Measurements from ENCODE around the gene DDX51.

The DDX51 gene

DNA sequence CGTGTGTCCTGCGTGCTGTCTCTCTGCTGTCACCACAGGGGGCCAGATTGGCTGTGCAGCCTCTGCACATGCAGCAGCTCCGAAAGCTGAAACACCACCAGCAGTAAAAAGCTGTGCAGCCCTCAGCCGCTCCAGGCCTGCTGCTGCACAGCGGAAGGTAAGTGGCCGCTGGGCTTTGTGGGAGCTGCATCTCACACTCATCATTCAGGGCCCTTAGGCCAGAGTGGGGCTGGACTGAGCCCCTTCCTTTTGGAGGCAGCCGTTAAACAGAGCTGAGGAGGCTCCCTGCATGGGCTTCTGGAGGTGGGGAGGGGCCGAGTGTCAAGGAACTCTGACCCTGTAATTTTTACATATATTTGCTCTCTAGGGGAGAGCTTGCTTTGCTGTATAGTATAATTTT lies 17.1 kb downstream of the DDX51 start:
- H3K4me3 ChIP-seq (replicated peaks; ENCODE audit: low read depth, low read length): no peak overlapping the region
- no peak for DNase-seq (ENCODE audit: low read depth)
- TF ChIP-seq, protein P1, sequence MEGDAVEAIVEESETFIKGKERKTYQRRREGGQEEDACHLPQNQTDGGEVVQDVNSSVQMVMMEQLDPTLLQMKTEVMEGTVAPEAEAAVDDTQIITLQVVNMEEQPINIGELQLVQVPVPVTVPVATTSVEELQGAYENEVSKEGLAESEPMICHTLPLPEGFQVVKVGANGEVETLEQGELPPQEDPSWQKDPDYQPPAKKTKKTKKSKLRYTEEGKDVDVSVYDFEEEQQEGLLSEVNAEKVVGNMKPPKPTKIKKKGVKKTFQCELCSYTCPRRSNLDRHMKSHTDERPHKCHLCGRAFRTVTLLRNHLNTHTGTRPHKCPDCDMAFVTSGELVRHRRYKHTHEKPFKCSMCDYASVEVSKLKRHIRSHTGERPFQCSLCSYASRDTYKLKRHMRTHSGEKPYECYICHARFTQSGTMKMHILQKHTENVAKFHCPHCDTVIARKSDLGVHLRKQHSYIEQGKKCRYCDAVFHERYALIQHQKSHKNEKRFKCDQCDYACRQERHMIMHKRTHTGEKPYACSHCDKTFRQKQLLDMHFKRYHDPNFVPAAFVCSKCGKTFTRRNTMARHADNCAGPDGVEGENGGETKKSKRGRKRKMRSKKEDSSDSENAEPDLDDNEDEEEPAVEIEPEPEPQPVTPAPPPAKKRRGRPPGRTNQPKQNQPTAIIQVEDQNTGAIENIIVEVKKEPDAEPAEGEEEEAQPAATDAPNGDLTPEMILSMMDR (IDR thresholded peaks at IDR 0.05; ENCODE audit: low read length, missing control alignments): no peak

DNA sequence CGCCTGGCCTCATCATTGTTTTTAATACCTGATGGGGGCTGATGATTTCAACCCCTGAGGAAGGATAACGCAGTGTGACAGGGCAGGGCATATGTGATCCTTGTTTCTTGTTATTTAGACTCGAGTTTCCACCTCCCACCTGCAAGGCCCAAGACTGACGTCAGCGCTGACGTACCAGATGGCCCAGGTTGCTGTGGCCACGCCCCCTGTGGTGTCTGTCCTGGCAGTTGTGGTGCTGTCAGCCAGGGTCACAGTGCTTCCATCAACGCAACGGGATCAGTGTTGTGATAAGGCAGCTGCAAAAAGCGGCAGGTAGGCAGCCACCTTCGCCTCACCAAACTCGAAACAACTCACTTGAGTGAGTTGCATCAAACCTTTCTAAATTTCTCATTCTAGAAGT lies 18.4 kb downstream of the DDX51 start:
- TF ChIP-seq, protein P1 (IDR thresholded peaks at IDR 0.05; ENCODE audit: low read length, missing control alignments): no peak
- no peak for DNase-seq (ENCODE audit: low read depth)
- H3K4me3 ChIP-seq (replicated peaks; ENCODE audit: low read depth, low read length): no peak overlapping the region

DNA sequence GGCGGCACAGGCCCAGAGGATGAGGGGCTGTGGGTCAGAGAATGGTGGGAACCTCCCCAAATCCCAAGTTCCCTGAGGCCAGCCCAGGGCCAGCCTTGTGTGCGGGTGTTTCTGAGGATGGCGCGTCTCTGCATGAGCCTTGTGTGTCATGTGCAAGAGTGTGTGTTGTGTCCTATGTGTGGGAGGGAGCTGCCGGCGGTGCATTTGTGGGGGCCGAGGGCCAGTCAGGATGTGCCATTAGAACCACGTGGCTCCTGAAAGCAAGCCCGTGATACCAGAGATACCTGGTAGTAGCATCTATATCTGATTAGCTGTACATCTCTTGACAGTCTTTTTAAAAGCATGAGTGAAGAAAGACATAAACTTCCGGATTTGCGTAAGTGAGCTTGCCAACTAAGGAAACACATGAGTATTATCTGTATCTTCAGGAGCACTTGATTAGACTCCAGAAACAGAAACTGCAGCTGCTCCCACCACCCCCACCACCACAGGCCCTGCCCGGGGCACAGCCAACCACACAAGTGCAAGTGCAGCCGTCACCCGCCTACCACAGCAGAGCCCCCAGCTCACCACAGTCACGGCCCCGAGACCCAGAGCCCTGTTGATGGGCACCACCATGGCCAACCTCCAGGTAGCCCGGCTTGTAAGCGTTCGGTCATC lies 19.2 kb downstream of the DDX51 start:
- DNase-seq (ENCODE audit: low read depth): no peak
- no peak overlapping the region for H3K4me3 ChIP-seq (replicated peaks; ENCODE audit: low read depth, low read length)
- TF ChIP-seq, protein P1 (IDR thresholded peaks at IDR 0.05; ENCODE audit: low read length, missing control alignments): no peak

DNA sequence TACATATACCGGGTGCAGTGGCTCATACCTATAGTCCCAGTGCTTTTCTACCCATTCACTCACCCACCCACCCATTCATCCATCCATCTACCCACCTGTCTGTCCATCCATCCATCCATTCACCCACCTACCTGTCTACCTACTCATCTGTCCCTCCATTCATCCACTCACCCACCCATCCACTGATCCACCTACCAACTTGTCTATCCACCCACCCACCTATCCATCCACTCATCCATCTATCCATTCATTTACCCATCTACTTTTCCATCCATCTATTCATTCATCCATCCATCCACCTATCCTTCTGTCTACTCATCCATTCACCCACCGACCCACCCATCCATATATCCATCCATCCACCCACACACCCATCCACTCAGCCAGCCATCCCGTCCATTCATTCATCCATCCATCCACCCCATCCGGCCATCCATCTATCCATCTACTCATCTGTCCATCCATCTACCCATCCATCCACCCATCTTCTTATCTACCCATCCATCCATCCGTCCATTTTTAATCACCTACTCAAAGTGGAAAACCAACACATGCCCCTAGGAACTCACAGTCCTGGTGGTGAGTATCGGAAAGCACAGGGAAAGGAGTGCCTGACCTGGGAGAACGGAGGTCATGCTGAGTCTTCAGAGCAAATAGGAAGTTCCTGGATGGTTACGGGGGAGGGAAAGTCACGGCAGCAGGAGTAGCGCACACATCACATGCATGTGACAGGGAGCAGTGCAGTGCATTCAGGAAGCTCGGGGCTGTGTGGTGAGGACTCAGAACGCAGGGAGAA lies 20.0 kb downstream of the DDX51 start:
- TF ChIP-seq, protein P1 (IDR thresholded peaks at IDR 0.05; ENCODE audit: low read length, missing control alignments): no peak
- H3K4me3 ChIP-seq (replicated peaks; ENCODE audit: low read depth, low read length): no peak overlapping the region
- no peak for DNase-seq (ENCODE audit: low read depth)

DNA sequence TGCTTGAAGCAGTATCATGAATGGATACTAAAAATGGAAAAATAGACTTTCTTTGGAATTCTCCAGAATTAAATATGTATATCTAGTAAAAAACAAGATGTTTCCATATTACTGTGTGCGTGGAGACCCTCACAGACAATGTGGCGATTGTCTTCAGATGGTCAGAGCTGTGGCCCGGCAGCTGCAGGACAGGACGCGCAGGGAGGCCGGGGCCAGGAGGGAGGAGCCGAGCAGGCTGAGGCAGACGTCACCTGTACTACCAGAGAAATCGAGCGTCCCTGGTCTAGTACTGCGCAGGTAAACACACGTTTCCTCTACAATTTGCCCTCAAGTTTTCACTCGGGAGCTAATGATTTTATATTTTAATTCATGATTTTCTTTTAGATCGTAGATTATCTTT lies 22.8 kb downstream of the DDX51 start:
- no peak overlapping the region for H3K4me3 ChIP-seq (replicated peaks; ENCODE audit: low read depth, low read length)
- no peak for DNase-seq (ENCODE audit: low read depth)
- TF ChIP-seq, protein P1 (IDR thresholded peaks at IDR 0.05; ENCODE audit: low read length, missing control alignments): no peak

DNA sequence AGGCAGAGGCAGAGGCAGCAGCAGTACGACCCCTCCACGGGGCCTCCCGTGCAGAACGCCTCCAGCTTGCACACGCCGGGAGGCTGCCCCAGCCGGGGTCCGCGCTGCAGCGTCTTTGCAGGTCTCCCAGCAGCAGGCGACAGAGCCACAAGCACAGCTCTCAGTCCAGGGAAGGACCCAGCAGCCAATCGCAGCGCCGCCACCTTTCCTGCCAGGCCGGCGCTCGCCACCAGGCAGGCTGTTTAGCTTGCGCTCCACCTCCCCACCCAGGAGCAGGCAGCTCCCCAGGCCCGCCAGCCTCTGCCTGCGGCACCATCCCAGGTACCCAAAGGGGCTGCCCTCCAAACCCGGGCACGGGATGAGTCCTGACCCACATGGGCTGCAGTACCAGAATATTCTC lies 25.2 kb downstream of the DDX51 start:
- TF ChIP-seq, protein P1 (IDR thresholded peaks at IDR 0.05; ENCODE audit: low read length, missing control alignments): no peak
- no peak for DNase-seq (ENCODE audit: low read depth)
- H3K4me3 ChIP-seq (replicated peaks; ENCODE audit: low read depth, low read length): no peak overlapping the region

DNA sequence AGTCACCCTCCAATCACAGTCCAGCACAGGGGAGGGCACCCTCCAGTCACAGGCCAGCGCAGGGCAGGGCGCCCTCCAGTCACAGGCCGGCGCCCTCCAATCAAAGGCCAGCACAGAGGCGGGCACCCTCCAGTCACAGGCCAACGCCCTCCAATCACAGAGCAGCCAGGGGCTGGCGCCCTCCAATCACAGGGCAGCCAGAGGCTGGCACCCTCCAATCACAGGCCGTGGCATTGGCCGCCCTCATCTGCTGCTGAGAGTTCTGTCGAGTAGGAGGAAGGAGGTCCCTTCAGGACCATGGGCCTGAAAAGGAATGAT lies 26.6 kb downstream of the DDX51 start:
- no peak overlapping the region for H3K4me3 ChIP-seq (replicated peaks; ENCODE audit: low read depth, low read length)
- TF ChIP-seq, protein P1 (IDR thresholded peaks at IDR 0.05; ENCODE audit: low read length, missing control alignments): no peak
- DNase-seq (ENCODE audit: low read depth): no peak
